ENCODE data around the gene IGF2BP2. TPM values are rescaled to one million over a fixed set of nuclear protein-coding genes. Genes with fewer than 3 reads are reported as not detected.
A peak's percentile ranks its signal among the peaks of the same experiment; 100 is the strongest.

The IGF2BP2 gene
- total RNA-seq, 1 donor from 2014 or later = 19.0 TPM

DNA sequence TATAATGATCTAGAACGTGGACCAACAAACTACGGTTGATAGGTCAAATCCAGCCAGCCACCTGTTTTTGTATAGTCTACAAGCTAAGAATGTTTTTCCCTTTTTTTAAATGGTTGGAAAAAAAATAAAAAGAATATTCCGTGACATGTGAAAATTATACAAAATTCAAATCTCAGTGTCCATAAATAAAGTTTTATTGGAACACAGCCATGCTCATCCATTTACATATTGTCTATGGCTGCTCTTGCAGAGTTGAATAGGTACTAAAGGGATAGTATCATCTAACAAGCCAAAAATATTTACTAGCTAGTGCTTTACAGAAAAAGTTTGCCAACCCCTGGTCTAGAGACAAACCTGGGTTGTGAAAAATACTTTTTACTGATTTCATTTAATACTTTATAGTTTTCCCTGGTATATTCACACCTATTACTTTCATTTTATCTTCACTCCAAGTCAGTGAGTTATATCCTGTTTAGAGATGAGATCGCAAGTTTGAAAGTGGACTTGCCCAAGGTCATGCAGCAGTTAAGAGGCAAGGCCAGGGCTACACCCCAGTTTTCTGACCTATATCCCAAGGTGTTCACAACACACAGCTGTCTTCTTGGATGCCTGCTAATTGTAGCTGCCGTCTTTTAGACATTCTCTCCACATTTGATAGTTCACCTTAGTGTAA, 58.4 kb downstream of the IGF2BP2 start:
- DNase-seq (ENCODE audit: low read depth in 2 of 2) = peak in 1 of 2 donors; percentile 51

- DNase-seq (ENCODE audit: low read depth in 2 of 2) = no peak
These were observed 59.9 kb downstream of the IGF2BP2 start for GRCh38 chr3:185764980-185765370.

- peak in 1 of 2 donors; percentile 85 for DNase-seq (ENCODE audit: low read depth in 2 of 2)
These were observed 60.5 kb downstream of the IGF2BP2 start for GRCh38 chr3:185764163-185764979.

- DNase-seq (ENCODE audit: low read depth in 2 of 2) = peak in 1 of 2 donors; percentile 66
These were observed 61.4 kb downstream of the IGF2BP2 start for GRCh38 chr3:185763347-185764005.

DNA sequence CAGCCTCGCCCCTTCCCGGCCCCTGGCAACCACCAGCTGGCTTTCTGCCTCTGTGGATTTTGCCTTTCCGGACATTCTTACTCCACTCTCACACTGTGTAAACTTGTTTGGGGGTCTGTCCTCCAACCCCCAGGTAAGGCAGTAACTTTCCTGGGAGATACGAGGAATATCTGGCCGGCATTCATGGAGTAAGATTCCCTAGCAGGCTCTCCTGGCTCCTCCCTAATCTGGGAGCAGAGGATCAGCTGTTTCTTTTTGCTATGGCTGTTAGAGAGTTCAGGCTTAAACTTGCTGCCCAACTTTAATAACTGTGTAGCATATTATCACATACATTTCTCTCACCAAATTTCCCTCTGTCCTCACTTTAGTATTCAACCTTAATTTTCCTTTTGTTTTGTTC, 64.3 kb downstream of the IGF2BP2 start:
- peak; percentile 19 to 43 for DNase-seq (ENCODE audit: low read depth in 2 of 2)

DNA sequence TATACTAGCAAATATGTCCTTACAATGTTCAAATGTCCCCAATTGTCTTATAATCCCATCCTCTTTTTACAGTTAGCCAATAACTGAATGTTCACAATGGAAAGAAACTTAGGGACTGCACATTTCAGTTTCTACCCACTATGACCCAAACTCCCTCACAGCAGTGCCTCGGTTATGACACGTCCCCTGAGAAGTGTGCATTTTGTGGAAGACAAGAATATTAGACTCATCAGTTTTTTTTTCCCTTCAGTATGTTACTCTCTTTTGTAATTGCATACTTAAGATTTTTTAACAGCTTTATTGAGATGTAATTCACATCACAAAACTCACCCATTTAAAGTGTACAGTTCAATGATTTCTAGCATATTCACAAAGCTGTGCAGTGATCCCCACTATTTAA, 64.8 kb downstream of the IGF2BP2 start:
- no peak for DNase-seq (ENCODE audit: low read depth in 2 of 2)

DNA sequence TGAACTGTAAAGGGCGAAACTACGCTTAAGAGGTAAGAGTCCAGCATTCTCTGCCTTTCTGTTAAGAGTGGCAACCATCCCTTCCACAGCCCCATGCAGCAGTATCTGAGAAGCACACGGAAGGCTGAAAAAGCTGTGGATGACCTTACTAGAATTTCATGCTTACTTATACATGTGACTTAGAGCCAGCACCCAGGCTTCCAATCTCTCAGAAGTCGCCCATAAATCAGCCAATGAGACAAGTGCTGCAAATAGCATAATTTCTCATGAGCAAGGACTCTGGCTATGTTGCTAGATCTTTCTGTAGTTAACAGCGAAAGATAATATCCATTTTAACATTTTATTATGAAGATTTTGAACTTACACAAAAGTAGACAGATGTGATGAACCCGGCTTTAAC, 65.3 kb downstream of the IGF2BP2 start:
- DNase-seq (ENCODE audit: low read depth in 2 of 2) = no peak

GRCh38 chr3:185758912-185759311, 65.9 kb downstream of the IGF2BP2 start:
- DNase-seq (ENCODE audit: low read depth in 2 of 2) = peak in 1 of 2 donors; percentile 46

GRCh38 chr3:185757176-185757575, 67.7 kb downstream of the IGF2BP2 start:
- peak in 1 of 2 donors; percentile 43 for DNase-seq (ENCODE audit: low read depth in 2 of 2)

GRCh38 chr3:185756477-185756876, 68.4 kb downstream of the IGF2BP2 start:
- DNase-seq (ENCODE audit: low read depth in 2 of 2) = no peak

DNA sequence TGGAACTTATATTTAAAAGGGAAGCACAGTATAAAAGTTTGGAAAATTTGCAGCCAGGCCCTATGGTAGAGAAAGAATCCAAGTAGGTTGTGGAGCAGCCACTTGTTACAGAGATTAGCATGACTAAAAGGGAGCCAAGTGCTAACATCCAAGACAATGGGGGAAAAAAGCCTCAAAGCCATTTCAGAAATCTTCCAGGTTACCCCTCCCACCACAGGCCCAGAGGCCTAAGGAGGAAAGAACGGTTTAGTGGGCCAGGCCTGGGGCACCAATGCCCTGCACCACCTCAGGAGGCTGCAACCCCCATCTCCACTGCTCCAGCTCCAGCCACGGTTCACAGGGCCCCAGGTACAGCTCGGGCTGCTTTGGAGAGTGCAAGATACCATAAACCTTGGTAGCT, 69.9 kb downstream of the IGF2BP2 start:
- no peak for DNase-seq (ENCODE audit: low read depth in 2 of 2)

DNA sequence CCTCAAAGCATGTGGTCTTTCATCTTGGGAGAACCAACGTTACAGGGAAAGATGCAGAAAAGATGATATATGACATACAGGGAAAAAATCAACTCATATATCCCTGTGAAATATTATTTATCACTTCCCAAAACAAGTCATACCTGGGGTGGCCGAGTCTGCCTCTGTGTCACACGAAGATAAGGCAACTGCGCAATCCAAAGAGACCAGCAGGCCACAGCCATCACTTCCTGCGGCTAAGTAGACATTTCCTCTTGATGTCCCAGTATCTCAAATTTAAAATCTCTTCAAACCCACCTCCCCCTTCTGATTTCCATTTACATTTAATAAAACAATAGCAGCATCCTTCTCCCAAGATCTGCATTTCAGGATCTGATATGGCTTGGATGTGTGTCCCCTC, 71.5 kb downstream of the IGF2BP2 start:
- no peak for DNase-seq (ENCODE audit: low read depth in 2 of 2)

GRCh38 chr3:185750702-185751101, 74.1 kb downstream of the IGF2BP2 start:
- no peak for DNase-seq (ENCODE audit: low read depth in 2 of 2)

DNA sequence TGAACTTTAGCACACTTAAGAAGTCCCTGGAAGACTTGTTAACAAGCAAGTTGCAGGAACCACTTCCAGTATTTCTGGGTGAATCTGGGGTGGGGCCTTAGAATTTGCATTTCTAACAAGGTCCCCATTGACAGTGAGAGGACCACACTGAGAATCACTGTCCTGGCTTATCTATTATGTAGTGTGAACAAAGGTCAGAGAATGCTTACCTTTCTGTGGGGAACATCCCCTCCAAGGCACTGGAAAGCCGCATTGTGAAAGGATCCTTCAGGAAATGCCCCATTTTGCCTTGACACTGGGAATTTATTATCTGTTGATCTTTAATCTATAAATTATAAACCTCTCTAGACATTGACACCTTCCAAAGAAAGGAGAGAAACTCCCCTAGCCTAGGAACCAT, 74.8 kb downstream of the IGF2BP2 start:
- no peak for DNase-seq (ENCODE audit: low read depth in 2 of 2)

- peak in 1 of 2 donors; percentile 59 for DNase-seq (ENCODE audit: low read depth in 2 of 2)
These were observed 78.4 kb downstream of the IGF2BP2 start for GRCh38 chr3:185746470-185746869.

- DNase-seq (ENCODE audit: low read depth in 2 of 2) = peak; percentile 83 to 92
These were observed 79.6 kb downstream of the IGF2BP2 start for GRCh38 chr3:185744997-185745843.

DNA sequence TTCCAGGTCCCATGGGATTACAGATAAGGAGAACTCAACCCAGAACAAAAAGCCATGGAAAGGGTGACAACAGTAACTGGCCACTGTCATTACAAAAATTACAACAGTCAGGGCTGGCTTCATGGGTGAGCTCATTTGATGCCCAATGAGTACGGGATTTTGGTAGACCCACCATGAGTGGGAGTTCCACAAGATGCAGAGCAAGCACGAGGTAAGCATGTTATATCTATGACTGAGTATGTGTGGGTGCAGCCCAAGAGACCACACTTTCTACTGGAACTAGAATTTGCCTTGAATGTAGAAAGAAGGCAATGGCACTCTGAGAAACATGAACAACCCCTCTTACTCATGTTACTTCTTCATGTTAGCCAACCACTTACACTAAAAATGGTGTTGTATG, 83.3 kb downstream of the IGF2BP2 start:
- no peak for DNase-seq (ENCODE audit: low read depth in 2 of 2)

GRCh38 chr3:185740133-185740532, 84.7 kb downstream of the IGF2BP2 start:
- no peak for DNase-seq (ENCODE audit: low read depth in 2 of 2)

- DNase-seq (ENCODE audit: low read depth in 2 of 2) = no peak
These were observed 85.6 kb downstream of the IGF2BP2 start for GRCh38 chr3:185739264-185739701.

DNA sequence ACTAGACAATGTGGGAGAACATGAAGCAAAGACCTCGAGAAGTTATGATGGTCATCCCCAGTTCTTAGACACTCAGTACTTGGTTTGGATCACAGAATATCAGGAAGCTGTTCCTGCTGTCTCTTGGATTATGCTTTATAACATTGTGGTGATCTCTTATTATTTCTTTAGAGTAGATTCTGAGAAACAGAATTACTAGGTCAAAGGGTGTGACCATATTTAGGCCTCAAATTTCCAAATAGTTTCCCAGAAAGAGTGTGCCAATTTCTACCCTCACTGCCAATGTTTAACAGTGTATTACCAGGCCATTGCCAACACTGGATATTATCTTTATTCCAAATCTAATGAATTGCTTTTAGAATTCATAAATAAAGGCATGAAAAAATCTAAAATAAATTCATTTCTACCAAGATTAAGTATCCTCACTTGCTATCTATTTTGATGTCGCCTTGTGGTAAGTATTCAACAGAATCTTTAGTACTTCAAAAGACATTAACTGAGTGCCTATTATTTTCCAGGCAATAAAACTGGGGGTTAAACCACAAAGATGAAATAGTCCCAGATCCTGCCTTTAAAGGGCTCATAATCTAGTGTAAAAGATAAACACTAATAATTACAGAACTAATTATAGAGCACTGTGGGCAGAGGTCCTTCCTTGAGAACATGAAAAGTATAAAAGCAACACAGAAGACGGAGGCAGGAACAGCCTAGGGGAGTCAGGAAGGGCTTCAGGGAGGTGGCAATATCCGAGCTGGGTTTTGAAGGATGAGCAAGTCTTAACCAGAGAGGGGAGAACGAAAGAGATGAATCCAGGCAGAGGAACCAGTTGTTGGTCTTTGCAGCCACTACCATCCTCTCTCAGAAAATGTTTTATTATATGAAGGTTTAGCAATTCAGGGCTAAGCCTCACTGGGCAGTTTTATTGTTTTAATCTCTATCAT, 86.8 kb downstream of the IGF2BP2 start:
- DNase-seq (ENCODE audit: low read depth in 2 of 2) = no peak

Data from lung microvascular endothelial cell (primary cell).